Smooth muscle cell (in vitro differentiated cells): ENCODE results near the gene TBX3. TPM values are rescaled to one million over a fixed set of nuclear protein-coding genes. Genes with fewer than 3 reads are reported as not detected.
A peak's percentile ranks its signal among the peaks of the same experiment; 100 is the strongest.
"Not testable (repeated sequence)": the region's sequence is repeated elsewhere in the genome, so short reads cannot be mapped to it uniquely, and the experiment has no call there.

Experiments
- DNase-seq: peaks from one replicate; lab custom pipeline; 2025; ENCODE audit not compliant: unreplicated experiment; lab: John Stamatoyannopoulos, UW
- H2AFZ ChIP-seq: fragments of 200-600 bp; sonication (generic); 2 replicates; pipeline ENCODE4 v1.6.0; 2016; ENCODE audit warnings: antibody characterized with exemption, low read depth, mild to moderate bottlenecking
- H3F3A ChIP-seq: fragments of 200-600 bp; sonication (generic); 2 replicates; pipeline ENCODE4 v1.6.0; 2017; ENCODE audit warnings: antibody characterized with exemption, low read depth
- H3K27ac ChIP-seq: fragments of 200-600 bp; sonication (generic); 2 replicates; pipeline ENCODE4 v1.5.1; 2016; ENCODE audit warnings: low read depth, mild to moderate bottlenecking
- H3K27me3 ChIP-seq: fragments of 200-600 bp; sonication (generic); 2 replicates; pipeline ENCODE4 v1.6.1; 2016; ENCODE audit warnings: low read depth, mild to moderate bottlenecking
- H3K36me3 ChIP-seq: fragments of 200-600 bp; sonication (generic); 2 replicates; pipeline ENCODE4 v1.5.1; 2016; ENCODE audit warnings: low read depth
- H3K4me1 ChIP-seq: fragments of 200-600 bp; sonication (generic); 2 replicates; pipeline ENCODE4 v1.5.1; 2016; ENCODE audit warnings: low read depth
- H3K4me2 ChIP-seq: fragments of 200-600 bp; sonication (generic); 2 replicates; pipeline ENCODE4 v1.6.0; 2016; ENCODE audit warnings: mild to moderate bottlenecking
- H3K4me3 ChIP-seq: fragments of 200-600 bp; sonication (generic); 2 replicates; pipeline ENCODE4 v1.5.1; 2016; ENCODE audit warnings: mild to moderate bottlenecking
- H3K79me2 ChIP-seq: fragments of 200-600 bp; sonication (generic); 2 replicates; pipeline ENCODE4 v1.6.0; 2016; ENCODE audit warnings: low read depth, mild to moderate bottlenecking
- H3K9ac ChIP-seq: fragments of 200-600 bp; sonication (generic); 2 replicates; pipeline ENCODE4 v1.6.0; 2016; ENCODE audit warnings: low read depth
- H3K9me3 ChIP-seq: fragments of 200-600 bp; sonication (generic); replicated peaks from 2 replicates; pipeline ENCODE4 v1.5.1; 2016; ENCODE audit warnings: low read depth
- H4K20me1 ChIP-seq: fragments of 200-600 bp; sonication (generic); 2 replicates; pipeline ENCODE4 v1.6.0; 2016; ENCODE audit warnings: low read depth
- CTCF ChIP-seq: fragments of 200-600 bp; sonication (generic); IDR thresholded peaks from 2 replicates; pipeline ENCODE4 v1.5.1; 2017; ENCODE audit warnings: borderline replicate concordance, mild to moderate bottlenecking, antibody characterized with exemption; ENCODE audit not compliant: insufficient read depth, poor library complexity, severe bottlenecking
- WGBS: methylation state at CpG from one replicate; pipeline ENCODE4 v1.1.7; 2016; ENCODE audit warnings: low lambda C conversion rate; 5-methylcytosine and 5-hydroxymethylcytosine counted together
- polyA plus RNA-seq: library from polyadenylated mRNA; unstranded; fragments of >200 nt; fragmentation: Nextera tagmentation; extraction: Ambion mirVana; gene quantifications from 2 replicates; pipeline ENCODE4 v1.2.1, GENCODE V29; 2016
- total RNA-seq: library from RNA; depleted of rRNA; stranded (reverse); fragments of >200 nt; gene quantifications from 2 replicates; pipeline ENCODE4 v1.2.3, GENCODE V29; 2014

The TBX3 gene
- total and polyA plus RNA-seq, 2 experiments from 2014 or later, result 100 TPM

- H3K9me3 ChIP-seq, result no peaks in the 10 kb centered on the region
- no peak for DNase-seq
- peak overlapping the region; percentile 6 for H3K4me2 ChIP-seq
- no peaks in the 10 kb centered on the region for H3K79me2 ChIP-seq
- TF ChIP-seq CTCF, result no peak
- peak overlapping the region; percentile 58 for H3K27ac ChIP-seq
- H3K9ac ChIP-seq, result no peak overlapping the region
- no peaks in the 10 kb centered on the region for H3F3A ChIP-seq
- no peak overlapping the region for H2AFZ ChIP-seq
- no peaks in the 10 kb centered on the region for H4K20me1 ChIP-seq
- no peak overlapping the region for H3K4me3 ChIP-seq
- peaks cover 20% of the 10 kb centered on the region for H3K4me1 ChIP-seq
- peaks cover 5% of the 10 kb centered on the region for H3K27me3 ChIP-seq
- H3K36me3 ChIP-seq, result no peaks in the 10 kb centered on the region
- WGBS, result 26% methylated on average over 4 of the region's 4 CpGs
Measured at GRCh38 chr12:114711689-114712152, 27.7 kb upstream of the TBX3 start.

GRCh38 chr12:114710151-114710550 lies 26.2 kb upstream of the TBX3 start:
- Histone ChIP-seq H4K20me1 (no peaks in the 10 kb centered on the region), H2AFZ (no peak overlapping the region), H3K27ac (peak overlapping the region; percentile 12), H3K27me3 (peaks cover 5% of the 10 kb centered on the region), H3K79me2 (no peaks in the 10 kb centered on the region), H3K4me1 (peaks cover 20% of the 10 kb centered on the region), H3F3A (peaks cover 10% of the 10 kb centered on the region), H3K4me2 (peak overlapping the region; percentile 73), H3K9ac (no peak overlapping the region), H3K36me3 (no peaks in the 10 kb centered on the region), H3K4me3 (peak overlapping the region; percentile 13), H3K9me3 (no peaks in the 10 kb centered on the region)
- no peak for DNase-seq
- 11% methylated on average over 7 of the region's 7 CpGs for WGBS
- TF ChIP-seq CTCF, result no peak

- peaks cover 5% of the 10 kb centered on the region for H3K27me3 ChIP-seq
- no peaks in the 10 kb centered on the region for H4K20me1 ChIP-seq
- no peak for DNase-seq
- H3K27ac ChIP-seq, result no peak overlapping the region
- WGBS, result 93% methylated on average over 9 of the region's 9 CpGs
- no peak overlapping the region for H2AFZ ChIP-seq
- H3K36me3 ChIP-seq, result no peaks in the 10 kb centered on the region
- no peak overlapping the region for H3K9ac ChIP-seq
- H3F3A ChIP-seq, result peaks cover 10% of the 10 kb centered on the region
- peaks cover 24% of the 10 kb centered on the region for H3K4me1 ChIP-seq
- no peak overlapping the region for H3K4me3 ChIP-seq
- no peak for TF ChIP-seq CTCF
- no peaks in the 10 kb centered on the region for H3K79me2 ChIP-seq
- H3K9me3 ChIP-seq, result no peaks in the 10 kb centered on the region
- H3K4me2 ChIP-seq, result no peak overlapping the region
Measured at GRCh38 chr12:114709112-114709511, 25.1 kb upstream of the TBX3 start.

- H3K4me2 ChIP-seq, H3K79me2 ChIP-seq, H3K4me3 ChIP-seq, DNase-seq, H4K20me1 ChIP-seq, H2AFZ ChIP-seq, H3K9me3 ChIP-seq, H3K36me3 ChIP-seq, H3K9ac ChIP-seq, H3K27ac ChIP-seq, H3K27me3 ChIP-seq: not testable (repeated sequence)
- Histone ChIP-seq H3K4me1 (peaks cover 28% of the 10 kb centered on the region), H3F3A (peaks cover 10% of the 10 kb centered on the region)
- 97% methylated on average over 5 of the region's 5 CpGs for WGBS
Measured at GRCh38 chr12:114708598-114708997, 24.6 kb upstream of the TBX3 start.
